Mucosa of gallbladder (tissue), 1 donor: ENCODE data around the gene CNTN4. TPM values are rescaled to one million over a fixed set of nuclear protein-coding genes. Genes with fewer than 3 reads are reported as not detected.
"Not testable (repeated sequence)": the region's sequence is repeated elsewhere in the genome, so short reads cannot be mapped to it uniquely, and the experiment has no call there.

Source experiments
- DNase-seq: peaks from one replicate; pipeline ENCODE4 v3.0.0-alpha.2; 2020; ENCODE audit warnings: low spot score
- total RNA-seq: library from RNA; stranded (reverse); gene quantifications from one replicate; pipeline ENCODE4 v1.2.1, GENCODE V29; 2021
- donor health status: DM: no; HTN: no; CAD: no.

Gene CNTN4
- total RNA-seq, 1 donor from 2014 or later = 5.2 TPM

DNA sequence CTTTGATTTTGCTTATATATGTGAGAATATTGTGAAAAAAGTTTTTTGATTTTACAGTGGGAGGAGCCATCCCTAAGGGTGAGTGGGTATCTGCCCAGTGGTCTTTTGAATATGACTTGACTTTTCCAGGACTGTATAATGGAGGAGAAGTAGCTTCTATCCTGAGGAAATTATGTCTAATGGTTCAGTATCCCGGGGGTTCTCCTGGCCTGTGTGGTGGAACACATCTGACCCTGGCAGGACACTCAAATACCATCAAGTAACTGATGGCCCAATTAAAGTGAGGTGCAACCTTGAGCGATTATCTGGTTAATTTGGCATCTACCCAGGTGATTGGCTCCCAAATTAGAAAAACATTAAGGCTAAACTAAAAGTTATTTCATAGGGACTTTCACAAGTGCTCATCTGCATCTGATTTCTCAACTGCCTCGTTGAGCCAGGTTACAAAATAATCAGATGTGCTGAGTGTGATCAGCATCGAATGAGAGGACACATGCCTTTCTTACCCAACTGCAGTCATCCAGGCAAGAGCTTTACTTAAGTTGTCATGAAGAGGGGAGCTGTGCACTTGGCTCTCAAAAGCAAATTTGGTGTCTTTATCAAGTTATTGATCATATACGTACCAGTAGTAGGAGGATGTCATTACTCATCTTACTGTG lies 810.2 kb downstream of the CNTN4 start:
- DNase-seq = no peak

DNA sequence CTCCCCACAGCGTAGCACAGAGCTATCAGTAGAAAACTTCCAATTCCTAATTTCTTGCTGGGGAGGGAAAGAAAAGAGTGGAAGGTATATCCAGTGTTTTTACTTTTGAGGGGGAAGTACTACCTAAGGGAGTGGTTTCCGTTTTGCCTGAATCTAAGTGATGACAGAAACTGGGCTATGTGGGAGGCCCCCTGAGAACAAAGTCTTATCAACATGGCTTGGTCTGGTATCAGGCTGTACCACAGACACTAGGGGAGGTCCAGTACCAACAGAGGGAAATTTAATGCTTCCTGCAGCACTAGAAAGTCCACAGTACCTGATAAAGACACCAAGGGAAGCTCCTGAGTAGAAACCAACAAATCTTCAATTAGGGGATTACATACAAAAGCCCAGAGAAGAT lies 812.3 kb downstream of the CNTN4 start:
- no peak for DNase-seq

DNA sequence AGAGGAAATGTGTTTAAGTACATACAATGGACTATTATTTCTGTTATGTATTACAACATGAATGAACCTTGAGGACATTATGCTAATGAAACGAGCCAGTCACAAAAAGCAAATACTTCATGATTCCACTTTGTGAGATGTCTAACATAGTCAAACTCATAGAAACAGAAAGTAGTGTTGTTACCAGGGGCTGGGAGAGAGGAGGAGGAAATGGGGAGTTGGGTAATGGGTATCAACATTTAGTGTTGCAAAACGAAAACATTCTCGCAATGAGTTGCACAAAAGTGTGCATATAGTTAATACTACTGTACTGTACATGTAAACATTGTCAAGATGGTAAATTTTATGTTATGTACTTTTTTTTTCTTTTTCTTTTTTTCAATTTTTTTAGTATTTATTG lies 817.2 kb downstream of the CNTN4 start:
- DNase-seq = no peak

DNA sequence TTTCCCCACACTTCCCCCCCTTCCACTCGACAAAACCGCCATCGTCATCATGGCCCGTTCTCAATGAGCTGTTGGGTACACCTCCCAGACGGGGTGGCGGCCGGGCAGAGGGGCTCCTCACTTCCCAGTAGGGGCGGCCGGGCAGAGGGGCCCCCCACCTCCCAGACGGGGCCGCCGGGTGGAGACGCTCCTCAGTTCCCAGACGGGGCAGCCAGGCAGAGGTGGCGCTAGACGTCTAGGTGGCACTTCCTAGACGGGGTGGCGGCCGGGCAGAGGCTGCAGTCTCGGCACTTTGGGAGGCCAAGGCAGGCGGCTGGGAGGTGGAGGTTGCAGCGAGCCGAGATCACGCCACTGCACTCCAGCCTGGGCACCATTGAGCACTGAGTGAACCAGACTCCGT lies 818.0 kb downstream of the CNTN4 start:
- not testable (repeated sequence) for DNase-seq

DNA sequence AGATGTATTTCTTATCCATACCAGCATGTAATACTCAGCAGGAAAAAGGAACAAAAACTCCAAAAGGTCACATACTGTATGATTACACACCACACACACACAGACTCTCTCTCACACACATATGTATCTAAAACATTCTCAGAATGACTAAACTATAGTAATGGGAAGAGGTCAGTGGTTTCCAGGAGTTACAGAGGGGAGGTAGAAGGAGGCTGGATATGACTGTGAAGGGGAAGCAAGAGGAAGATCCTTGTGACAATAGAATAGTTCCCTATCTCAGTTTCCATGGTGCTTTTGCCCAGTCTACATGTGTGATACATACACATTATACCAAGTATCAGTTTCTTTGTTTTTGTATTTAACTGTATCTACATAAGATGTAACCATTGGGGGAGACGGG lies 821.4 kb downstream of the CNTN4 start:
- no peak for DNase-seq

DNA sequence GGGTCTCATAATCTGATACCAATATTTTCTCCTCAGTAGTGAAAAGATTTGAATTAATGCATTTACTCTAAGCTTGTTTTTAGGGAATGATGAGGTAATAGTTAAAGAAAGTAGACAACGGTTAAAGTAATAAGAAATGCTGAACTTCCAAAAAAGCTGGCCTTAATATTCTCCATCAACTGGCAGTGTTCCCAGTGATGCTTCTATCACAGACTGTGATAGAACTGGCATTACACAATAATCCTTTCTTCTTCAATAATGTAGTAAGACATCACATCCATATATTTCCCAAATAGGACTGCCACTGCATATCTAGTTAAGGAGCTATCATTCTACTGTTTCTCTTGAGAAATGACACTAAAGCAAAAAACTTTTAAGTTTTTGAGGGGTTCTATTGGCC lies 822.8 kb downstream of the CNTN4 start:
- DNase-seq = no peak

DNA sequence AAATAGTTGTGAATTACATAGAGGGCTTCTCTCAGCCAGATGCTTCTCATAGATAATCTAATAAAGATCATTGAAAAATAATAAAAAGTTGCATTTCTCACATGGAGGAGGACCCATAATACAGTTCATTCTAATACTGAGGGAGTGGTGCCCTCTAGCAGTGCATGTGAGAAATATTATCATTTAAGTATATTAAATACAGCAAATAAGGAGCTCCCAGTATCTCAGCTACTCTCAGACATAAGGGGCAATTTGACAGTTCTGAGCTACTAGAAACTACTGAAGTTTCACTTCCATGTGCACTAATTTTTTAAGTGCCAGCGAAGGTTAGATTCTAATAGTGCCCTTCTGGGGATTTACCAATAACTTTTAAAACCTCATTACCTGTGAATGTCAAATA lies 823.2 kb downstream of the CNTN4 start:
- no peak for DNase-seq

DNA sequence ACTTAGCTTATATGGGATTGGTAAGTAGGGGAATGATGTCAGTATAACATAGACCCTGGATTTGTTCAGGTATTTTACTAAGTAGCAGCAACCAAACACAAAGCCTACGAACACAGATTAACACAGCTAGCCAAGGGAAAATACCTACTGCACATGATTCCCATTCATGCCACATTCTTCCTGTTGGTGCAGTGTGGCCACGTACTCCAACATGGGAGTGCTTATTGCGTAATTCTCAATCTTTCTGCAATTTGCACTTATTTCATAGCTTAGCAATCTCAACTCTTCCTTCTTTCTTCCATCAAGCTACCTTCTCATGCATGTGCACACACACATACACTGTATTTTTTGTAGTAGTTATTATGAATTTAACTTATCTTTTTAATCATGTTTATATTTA lies 824.7 kb downstream of the CNTN4 start:
- DNase-seq = no peak

DNA sequence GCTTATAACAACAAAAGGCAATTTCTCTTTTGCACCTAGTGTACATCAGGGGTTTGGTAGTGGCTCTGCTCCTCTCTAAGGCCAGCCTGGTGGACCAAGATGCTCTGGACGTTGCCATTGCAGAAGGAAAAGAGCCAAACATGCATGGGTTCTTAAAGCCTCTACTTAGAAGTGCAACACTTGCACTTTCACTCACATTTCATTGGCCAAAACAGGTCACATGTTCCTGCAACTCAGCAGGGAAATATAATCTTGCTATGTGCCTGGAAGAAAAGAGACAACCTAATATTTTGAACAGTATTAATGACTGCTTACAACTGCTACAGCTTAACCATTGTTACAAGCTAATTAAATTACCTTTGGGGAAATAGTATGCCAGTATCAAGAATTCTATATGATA lies 828.6 kb downstream of the CNTN4 start:
- no peak for DNase-seq

DNA sequence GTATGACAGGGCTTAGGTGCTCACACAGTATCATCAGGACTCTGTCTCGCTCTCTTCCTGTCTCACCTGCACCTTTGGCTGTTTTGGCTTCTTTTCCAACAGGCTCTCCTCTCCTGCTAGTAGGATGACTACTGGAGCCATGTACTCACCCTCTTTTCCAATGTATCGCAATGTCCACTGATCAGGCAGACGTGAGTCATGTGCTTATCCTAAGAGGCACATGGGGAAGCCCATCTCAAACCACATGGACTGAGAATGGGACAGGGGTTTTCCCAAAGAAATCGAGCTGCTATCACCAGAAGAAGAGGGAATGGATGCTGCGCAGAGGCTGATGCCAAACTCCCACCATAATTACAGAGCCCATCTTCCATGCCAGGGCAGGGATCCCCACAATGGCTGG lies 830.9 kb downstream of the CNTN4 start:
- no peak for DNase-seq

DNA sequence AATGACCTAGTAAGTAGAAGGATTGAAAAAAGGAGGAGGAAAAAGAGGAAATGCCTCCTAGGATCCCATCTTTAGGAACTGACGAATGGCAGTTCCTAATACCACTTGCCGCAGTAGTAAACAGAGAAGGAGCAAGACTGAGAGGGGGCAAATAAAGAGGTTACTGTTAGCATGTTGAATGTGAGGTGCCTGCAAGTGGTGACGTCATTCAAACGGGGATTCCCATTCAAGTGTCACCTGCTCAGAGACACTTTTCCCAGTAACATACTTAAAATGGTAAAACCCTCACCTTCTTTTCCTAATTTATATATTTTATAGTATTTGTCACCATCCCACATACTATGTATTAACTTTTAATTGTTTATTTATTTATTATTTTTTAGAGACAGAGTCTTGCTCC lies 832.6 kb downstream of the CNTN4 start:
- no peak for DNase-seq

DNA sequence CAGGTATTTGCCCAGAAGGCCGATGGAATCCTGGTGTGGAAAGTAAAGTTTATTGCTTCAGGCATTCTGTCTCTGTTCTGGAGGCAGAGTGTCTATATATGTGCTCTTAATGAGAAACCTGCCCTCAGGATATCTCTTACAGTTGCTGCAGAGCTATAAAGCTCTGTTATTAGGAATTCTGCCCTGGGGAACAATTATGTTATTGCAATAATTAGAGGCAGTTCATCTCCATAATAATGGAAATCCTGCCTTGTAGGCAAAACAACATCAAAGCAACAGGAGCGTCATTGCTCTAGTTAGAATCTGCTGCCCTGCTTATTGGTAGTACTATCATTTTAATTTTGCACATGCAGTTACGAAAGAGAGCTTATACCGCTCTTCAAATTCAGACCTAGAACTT lies 835.9 kb downstream of the CNTN4 start:
- DNase-seq = no peak

DNA sequence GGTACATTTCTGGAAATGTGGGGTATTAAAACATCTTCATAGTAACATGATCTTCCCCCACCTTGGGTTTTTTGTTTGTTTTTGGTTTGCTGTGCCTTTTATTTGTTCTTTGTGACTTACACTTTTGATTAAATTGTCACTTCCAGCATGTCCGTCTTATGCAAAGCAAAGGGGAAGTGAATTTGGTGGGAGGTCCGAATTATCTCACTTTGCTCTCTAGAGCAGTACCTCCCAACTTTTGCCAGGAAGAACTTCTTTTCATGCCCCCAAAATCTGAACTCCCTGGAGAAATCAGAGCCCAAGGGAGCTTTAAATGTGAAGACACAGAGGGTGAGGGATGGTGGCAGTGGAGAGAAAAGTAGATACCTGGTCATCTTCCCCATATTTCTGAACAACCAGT lies 838.4 kb downstream of the CNTN4 start:
- DNase-seq = no peak

DNA sequence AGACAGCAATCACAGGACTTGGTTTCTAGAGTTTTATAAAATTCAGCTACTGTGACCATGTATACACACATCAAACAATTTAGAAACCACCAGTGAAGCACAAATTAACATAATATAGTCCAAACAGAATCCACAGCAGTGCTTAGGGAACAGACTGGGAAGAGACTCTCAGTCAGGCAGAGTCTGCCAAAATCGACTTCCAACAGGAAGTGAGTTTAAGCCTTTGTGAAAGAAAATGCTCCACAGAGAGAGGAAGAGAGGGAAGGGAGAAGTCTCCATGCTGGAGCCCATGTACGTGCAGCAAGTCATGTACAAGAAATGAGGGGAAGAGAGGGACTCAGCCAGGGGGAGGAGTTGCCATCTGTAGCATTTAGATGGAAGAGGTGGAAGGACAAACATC lies 838.9 kb downstream of the CNTN4 start:
- no peak for DNase-seq

DNA sequence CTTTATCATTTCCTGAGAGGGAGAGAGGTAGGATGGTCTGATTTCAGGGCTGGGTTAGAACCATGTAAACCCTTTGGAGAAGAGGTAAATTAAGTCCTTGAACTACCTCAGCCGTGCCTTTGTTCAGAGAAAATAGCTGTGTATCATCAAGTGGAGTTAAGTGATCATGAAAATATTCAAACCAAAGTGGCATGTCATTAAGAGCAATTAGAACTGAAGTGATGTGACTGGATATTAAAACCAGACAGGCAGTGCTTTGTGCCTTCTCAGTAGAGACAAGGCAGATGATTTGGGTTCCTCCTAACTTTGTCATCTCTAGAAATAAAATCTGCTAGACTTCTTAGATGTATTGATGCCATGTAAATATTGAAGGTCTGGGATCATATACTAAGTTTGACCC lies 840.0 kb downstream of the CNTN4 start:
- no peak for DNase-seq

DNA sequence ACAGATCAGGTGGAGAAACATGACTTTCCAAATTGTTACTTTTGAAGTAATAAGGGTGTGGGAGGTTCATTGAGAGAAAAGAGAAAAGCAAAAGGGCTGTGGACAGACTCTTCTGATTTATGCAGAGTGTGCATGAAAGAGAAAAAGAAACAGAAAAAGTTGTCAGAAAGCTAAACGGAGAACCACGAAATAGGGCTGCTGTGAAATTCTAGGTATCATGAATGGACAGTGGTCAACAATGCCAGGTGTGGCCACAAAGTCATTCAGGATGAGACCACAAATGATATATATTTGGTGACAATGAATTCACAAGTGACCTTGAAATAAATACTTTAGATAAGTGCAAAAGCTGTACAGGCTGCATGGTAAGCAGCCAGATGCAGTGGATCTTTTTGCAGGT lies 841.4 kb downstream of the CNTN4 start:
- no peak for DNase-seq

DNA sequence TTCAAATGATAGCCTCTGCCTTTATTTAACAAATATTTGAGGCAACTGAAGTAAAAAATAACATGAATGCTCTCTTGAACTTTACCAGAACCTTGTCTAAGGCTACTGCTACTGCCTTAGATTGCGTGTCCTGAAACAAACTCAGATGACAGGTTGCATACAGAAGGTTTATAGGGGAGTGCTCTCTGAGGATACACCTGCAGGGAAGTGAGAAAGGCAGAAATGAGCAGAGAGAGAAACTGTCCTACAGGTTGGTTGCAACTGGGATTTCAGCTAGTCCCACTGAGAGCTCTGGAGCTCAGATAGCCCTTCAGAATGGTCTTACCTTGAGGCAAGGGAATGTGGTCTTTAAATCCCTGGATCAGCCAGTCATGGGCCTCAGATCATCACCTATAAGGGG lies 846.0 kb downstream of the CNTN4 start:
- DNase-seq = no peak

DNA sequence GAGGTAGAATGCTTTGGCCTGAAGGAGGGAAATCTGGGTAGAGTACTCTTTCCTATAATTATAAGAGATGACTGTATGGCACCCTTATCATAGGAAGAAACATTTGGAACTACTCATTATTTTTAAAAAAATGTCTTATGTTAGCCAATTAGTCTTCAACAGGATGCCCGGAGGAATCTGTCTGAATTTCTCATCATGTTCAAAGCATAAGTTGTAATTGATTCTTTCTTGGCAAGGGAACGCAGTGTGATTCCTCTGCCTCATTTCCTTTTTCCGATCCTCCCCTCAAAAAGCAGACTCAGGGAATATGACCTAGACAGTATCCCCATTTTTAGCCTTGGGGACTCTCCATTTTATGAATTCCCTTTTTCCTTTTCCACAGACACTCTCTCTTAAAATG lies 846.5 kb downstream of the CNTN4 start:
- no peak for DNase-seq

DNA sequence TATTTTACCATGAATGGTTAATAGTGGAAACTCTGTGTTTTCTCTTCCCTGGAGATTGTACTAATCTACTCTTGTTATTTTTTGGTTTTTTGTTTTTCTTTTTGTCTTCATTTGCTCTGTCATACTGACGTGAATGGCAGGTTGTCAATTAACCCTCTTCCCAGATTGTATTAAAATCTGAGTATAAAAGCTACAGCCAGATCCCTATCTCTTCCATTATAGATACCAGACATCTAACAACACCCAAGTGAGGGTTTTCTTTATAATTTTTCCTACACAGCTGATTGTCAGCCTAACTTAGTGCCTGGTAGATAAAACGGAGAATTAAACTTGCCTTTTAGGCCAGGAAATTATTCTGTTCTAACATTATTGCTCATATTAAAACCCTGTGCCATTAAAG lies 848.9 kb downstream of the CNTN4 start:
- no peak for DNase-seq

DNA sequence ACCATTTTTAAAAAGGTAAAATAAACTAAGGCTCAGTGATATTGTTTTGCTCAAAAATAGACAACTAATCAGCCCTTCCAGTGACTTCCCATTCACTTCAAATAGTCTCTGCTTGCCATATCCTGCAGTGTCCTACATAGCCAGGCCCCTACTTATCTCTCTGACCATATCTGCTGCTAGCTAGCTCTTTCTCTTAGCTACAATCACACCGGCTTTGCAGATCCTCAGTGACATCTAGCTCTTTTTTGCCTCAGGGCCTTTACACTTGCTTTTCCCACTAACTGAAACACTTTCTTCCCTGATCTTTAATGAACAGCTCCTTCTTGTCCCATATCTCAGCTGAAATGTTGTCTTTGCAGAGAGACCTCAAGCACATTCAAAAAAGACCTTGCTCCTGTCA lies 850.2 kb downstream of the CNTN4 start:
- no peak for DNase-seq

DNA sequence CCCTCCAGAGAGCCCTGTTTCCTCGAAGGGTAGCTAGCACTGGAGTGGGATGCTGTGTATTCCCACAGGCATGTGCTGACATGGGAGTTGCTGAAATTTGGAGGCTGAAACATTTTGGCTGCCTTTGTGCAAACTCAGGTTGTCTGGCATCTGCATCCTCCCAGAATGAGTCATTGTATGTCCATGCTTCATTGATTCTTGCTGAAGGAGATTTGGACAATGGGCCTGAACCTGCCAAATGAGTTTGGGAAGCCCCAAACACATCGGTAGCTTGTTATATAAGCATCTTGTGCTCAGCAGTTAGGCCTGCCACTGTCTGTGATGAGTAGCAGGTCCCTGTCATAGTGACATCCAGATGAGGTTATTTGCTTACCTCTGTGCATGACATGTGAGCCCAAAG lies 851.5 kb downstream of the CNTN4 start:
- DNase-seq = no peak

DNA sequence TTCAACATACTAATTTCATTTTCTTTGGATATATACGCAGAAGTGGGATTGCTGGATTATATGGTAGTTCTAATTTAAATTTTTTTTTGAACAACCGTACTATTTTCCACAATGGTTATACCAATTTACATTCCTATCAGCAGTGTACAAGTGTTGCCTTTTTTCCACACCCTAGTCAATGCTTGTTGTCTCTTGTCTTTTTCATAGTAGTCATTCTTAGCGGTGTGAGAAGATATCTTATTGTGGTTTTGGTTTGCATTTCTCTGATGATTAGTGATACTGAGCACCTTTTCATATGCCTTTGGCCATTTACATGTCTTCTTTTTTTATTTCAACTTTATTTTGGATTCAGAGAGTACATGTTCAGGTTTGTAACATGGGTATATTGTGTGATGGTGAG lies 858.4 kb downstream of the CNTN4 start:
- DNase-seq = no peak

DNA sequence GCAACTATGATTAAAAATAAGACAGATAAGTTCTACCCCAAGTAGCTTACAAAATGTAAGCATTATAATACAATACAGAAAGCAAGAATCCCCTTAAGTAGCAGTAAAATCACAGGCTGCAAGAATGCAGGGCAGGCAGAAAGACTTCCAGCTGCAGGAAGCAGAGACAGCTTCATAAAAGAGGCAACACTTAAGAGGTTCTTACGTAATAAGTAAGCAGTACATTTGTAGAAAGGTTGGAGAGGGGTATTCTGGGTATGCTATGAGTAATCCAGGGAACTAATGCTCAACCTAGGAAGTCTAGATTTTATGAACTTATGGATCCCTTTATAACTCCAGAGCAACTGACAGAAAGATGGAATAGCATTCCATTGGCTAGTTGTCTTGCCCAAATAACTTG lies 859.9 kb downstream of the CNTN4 start:
- no peak for DNase-seq

DNA sequence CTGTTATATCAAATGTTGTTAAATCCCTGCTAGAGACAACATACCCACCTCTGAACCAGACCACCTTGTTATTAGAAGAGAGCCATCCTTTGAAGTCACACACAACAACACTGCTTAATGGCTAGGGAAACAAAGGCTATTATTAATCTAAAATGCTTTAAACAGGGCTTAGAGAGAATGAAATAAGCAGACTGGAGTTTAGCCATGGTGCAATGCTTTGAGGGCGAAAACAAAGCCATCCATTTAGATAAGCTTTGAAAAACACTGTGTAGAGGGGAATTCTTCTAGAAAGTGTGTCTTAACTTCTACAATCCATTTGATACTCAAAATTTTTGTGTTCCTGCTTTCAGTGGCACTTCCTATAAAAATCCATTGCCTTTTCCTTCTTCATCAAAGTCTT lies 862.9 kb downstream of the CNTN4 start:
- no peak for DNase-seq

DNA sequence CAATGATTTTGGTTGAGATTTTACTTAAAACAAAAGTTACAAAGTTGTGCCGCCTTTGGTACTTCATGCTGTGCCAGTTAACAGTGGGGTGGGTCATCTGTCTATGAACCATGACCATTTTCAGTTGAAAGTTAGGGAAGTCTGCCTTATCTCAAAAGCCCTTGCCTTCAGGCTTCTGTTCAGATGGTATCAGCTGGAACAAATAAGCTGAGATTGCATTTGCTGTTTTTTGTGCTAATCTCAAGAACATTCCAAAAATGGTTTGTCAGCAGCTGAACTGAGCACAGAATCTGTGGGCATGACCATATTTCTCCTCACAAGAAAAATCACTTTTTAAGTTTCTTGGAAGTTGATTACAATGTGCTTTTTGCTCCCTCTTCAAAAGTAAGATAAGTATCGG lies 869.2 kb downstream of the CNTN4 start:
- DNase-seq = no peak
